ENCODE data around the gene HDAC3.
"Not testable (repeated sequence)": the region's sequence is repeated elsewhere in the genome, so short reads cannot be mapped to it uniquely, and the experiment has no call there.

HDAC3 gene

GRCh38 chr5:141613344-141613743, 23.3 kb downstream of the HDAC3 start:
- peaks cover 77% of the 10 kb centered on the region for H3K4me1 Mint-ChIP-seq (ENCODE audit: low read depth)
- no peaks in the 10 kb centered on the region for H3K27me3 Mint-ChIP-seq
- peak overlapping the region; percentile 59 for H3K27ac Mint-ChIP-seq
- H3K36me3 Mint-ChIP-seq (ENCODE audit: low read depth), result peaks cover 29% of the 10 kb centered on the region
- H3K9me3 Mint-ChIP-seq, result no peaks in the 10 kb centered on the region
- peak overlapping the region; percentile 11 for H3K4me3 Mint-ChIP-seq
- intact Hi-C loops (cut with micrococcal nuclease), result no loop called here

DNA sequence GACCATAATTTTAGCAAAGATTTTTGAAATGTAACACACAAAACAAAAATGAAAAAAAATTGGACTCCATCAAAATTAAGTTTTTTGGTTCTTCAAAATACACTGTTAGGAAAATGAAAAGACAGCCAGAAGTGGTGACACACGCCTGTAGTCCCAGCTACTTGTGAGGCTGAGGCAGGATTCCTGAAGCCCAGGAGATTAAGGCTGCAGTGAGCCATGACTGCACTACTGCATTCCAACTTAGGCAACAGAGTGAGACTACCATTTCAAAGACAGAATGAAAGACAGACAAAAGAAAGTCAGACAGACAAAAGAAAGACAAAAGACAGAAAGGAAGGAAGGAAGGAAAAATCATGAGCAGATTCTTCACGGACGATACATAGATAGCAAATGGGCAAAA, 25.4 kb downstream of the HDAC3 start:
- Mint-ChIP-seq H3K36me3 (ENCODE audit: low read depth) (peaks cover 32% of the 10 kb centered on the region), H3K27me3 (no peaks in the 10 kb centered on the region), H3K4me1 (ENCODE audit: low read depth) (peaks cover 73% of the 10 kb centered on the region), H3K4me3 (no peak overlapping the region), H3K9me3 (no peaks in the 10 kb centered on the region), H3K27ac (peak overlapping the region; percentile 16)
- intact Hi-C loops (cut with micrococcal nuclease), result no loop called here

GRCh38 chr5:141609921-141610320, 26.7 kb downstream of the HDAC3 start:
- Mint-ChIP-seq H3K4me1 (ENCODE audit: low read depth) (peaks cover 73% of the 10 kb centered on the region), H3K27ac (peak overlapping the region; percentile 16), H3K36me3 (ENCODE audit: low read depth) (peaks cover 32% of the 10 kb centered on the region)
- H3K9me3 Mint-ChIP-seq; intact Hi-C loops (cut with micrococcal nuclease); H3K27me3 Mint-ChIP-seq; H3K4me3 Mint-ChIP-seq: not testable (repeated sequence)

- no peaks in the 10 kb centered on the region for H3K9me3 Mint-ChIP-seq
- H3K27ac Mint-ChIP-seq, result no peak overlapping the region
- H3K4me1 Mint-ChIP-seq (ENCODE audit: low read depth), result peaks cover 77% of the 10 kb centered on the region
- H3K36me3 Mint-ChIP-seq (ENCODE audit: low read depth), result peaks cover 32% of the 10 kb centered on the region
- no peaks in the 10 kb centered on the region for H3K27me3 Mint-ChIP-seq
- intact Hi-C loops (cut with micrococcal nuclease), result no loop called here
- no peak overlapping the region for H3K4me3 Mint-ChIP-seq
Observed at GRCh38 chr5:141609044-141609443, 27.6 kb downstream of the HDAC3 start.

GRCh38 chr5:141608557-141608956, 28.1 kb downstream of the HDAC3 start:
- Mint-ChIP-seq H3K27ac (peak overlapping the region; percentile 96), H3K9me3 (no peaks in the 10 kb centered on the region), H3K4me1 (ENCODE audit: low read depth) (peaks cover 77% of the 10 kb centered on the region), H3K4me3 (no peak overlapping the region), H3K36me3 (ENCODE audit: low read depth) (peaks cover 32% of the 10 kb centered on the region), H3K27me3 (no peaks in the 10 kb centered on the region)
- intact Hi-C loops (cut with micrococcal nuclease), result no loop called here

GRCh38 chr5:141608046-141608445, 28.6 kb downstream of the HDAC3 start:
- H3K36me3 Mint-ChIP-seq (ENCODE audit: low read depth), result peaks cover 32% of the 10 kb centered on the region
- peak overlapping the region; percentile 96 for H3K27ac Mint-ChIP-seq
- intact Hi-C loops (cut with micrococcal nuclease), result no loop called here
- no peaks in the 10 kb centered on the region for H3K27me3 Mint-ChIP-seq
- H3K9me3 Mint-ChIP-seq, result no peaks in the 10 kb centered on the region
- peaks cover 72% of the 10 kb centered on the region for H3K4me1 Mint-ChIP-seq (ENCODE audit: low read depth)
- H3K4me3 Mint-ChIP-seq, result no peak overlapping the region

- peak overlapping the region; percentile 96 for H3K27ac Mint-ChIP-seq
- H3K9me3 Mint-ChIP-seq, result no peaks in the 10 kb centered on the region
- H3K27me3 Mint-ChIP-seq, result no peaks in the 10 kb centered on the region
- H3K36me3 Mint-ChIP-seq (ENCODE audit: low read depth), result peaks cover 27% of the 10 kb centered on the region
- intact Hi-C loops (cut with micrococcal nuclease), result loop anchor here (2.0 kb wide), 1 partner anchor 13 kb away; the partner anchor contains the start of gene DIAPH1
- H3K4me1 Mint-ChIP-seq (ENCODE audit: low read depth), result peaks cover 68% of the 10 kb centered on the region
- H3K4me3 Mint-ChIP-seq, result peak overlapping the region; percentile 44
Observed at GRCh38 chr5:141605523-141606277, 30.9 kb downstream of the HDAC3 start.

- H3K27me3 Mint-ChIP-seq, result no peaks in the 10 kb centered on the region
- H3K4me1 Mint-ChIP-seq (ENCODE audit: low read depth), result peaks cover 69% of the 10 kb centered on the region
- H3K9me3 Mint-ChIP-seq, result no peaks in the 10 kb centered on the region
- peak overlapping the region; percentile 61 for H3K4me3 Mint-ChIP-seq
- intact Hi-C loops (cut with micrococcal nuclease), result loop anchor here (2.0 kb wide), 1 partner anchor 15 kb away; the partner anchor contains the start of gene DIAPH1
- peak overlapping the region; percentile 96 for H3K27ac Mint-ChIP-seq
- peaks cover 14% of the 10 kb centered on the region for H3K36me3 Mint-ChIP-seq (ENCODE audit: low read depth)
Observed at GRCh38 chr5:141603923-141604717, 32.5 kb downstream of the HDAC3 start.

DNA sequence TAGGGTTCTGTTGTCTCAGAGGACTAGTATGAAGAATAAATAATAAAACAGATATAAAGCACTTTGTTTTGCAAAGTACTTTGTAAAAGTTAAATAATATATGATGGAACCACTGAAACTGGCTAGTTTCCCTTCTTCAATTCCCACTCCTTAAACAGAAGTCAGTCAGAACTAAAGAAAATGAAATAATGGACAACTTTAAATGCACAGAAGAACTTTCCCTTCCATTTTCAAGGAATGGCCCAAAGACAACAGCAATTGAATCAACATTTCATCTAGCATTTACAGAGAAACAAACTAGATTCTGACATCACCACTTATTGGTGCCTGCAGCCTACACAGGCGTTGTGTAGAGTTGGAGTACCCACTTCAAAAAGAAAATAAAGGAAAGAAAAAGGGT, 34.0 kb downstream of the HDAC3 start:
- Mint-ChIP-seq H3K36me3 (ENCODE audit: low read depth) (peaks cover 14% of the 10 kb centered on the region), H3K9me3 (peaks cover 2% of the 10 kb centered on the region), H3K4me1 (ENCODE audit: low read depth) (peaks cover 62% of the 10 kb centered on the region), H3K27me3 (no peaks in the 10 kb centered on the region), H3K27ac (peak overlapping the region; percentile 75), H3K4me3 (peak overlapping the region; percentile 2)
- intact Hi-C loops (cut with micrococcal nuclease), result no loop called here

DNA sequence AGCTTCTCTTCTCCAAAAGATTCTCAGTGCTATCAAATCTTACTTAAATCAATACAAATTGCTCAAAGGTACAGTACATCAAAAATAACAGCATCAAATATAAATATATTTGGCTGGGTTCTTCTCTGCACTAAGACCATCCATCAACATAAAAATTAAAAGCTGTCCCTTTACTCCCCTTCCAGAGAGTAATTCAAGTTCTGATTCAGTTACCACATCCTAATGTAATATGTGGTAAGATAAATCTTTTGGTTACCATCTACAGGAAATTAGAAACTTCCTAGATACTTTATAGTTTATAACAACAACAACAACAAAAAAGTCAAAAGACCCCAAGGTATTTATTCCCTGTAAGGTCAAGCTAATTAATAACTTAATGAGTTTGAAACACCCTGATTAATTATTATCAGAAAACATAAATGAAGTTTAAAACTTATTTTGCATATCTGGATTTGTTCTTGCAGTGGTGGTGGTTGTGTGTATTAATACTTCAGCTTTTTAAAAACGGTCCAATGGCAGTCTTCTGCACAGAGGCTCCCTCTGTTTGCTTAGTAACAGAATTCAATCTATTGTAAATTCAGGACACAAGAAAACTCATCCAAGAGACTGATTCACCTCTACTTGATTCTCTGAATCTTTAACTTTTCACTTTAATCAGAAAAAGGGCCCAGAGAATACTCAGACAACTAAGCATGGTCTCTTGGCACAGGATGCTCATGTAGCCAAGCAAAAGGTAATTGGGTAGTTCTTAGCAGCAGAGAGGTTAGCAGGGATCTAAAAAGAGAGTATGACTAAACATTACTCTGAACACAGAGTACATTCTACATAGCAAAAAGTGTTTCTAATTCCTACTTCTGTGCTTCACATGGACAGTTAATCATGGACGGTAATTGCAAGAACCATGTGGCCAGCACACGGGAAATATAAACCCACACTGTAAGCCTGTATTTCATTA, 38.0 kb downstream of the HDAC3 start:
- peaks cover 57% of the 10 kb centered on the region for H3K4me1 Mint-ChIP-seq (ENCODE audit: low read depth)
- intact Hi-C loops (cut with micrococcal nuclease), result no loop called here
- peak overlapping the region; percentile 46 for H3K27ac Mint-ChIP-seq
- H3K9me3 Mint-ChIP-seq, result peaks cover 14% of the 10 kb centered on the region
- no peak overlapping the region for H3K4me3 Mint-ChIP-seq
- H3K27me3 Mint-ChIP-seq, result no peaks in the 10 kb centered on the region
- peaks cover 41% of the 10 kb centered on the region for H3K36me3 Mint-ChIP-seq (ENCODE audit: low read depth)

DNA sequence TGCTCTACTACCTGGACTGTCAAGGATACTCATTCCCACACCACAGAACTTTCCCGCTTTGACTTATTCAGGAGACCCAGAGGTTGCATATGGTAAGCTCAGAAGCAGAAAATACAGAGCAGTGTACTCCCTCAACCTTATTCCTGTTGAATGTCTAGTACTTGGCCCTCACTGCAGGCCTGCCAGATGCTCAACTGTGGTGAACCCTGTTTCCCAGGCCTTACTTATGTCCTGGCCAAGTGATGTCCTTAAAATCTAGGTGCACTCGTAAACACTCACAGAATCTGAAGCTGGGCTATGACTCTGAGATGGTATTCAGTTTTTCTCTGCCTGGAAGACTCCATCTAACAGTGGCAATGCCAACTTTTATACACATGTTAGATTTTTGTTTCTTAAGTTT, 38.8 kb downstream of the HDAC3 start:
- Mint-ChIP-seq H3K4me3 (no peak overlapping the region), H3K27ac (no peak overlapping the region), H3K4me1 (ENCODE audit: low read depth) (peaks cover 55% of the 10 kb centered on the region), H3K36me3 (ENCODE audit: low read depth) (peaks cover 41% of the 10 kb centered on the region), H3K27me3 (no peaks in the 10 kb centered on the region), H3K9me3 (peaks cover 14% of the 10 kb centered on the region)
- intact Hi-C loops (cut with micrococcal nuclease), result no loop called here

DNA sequence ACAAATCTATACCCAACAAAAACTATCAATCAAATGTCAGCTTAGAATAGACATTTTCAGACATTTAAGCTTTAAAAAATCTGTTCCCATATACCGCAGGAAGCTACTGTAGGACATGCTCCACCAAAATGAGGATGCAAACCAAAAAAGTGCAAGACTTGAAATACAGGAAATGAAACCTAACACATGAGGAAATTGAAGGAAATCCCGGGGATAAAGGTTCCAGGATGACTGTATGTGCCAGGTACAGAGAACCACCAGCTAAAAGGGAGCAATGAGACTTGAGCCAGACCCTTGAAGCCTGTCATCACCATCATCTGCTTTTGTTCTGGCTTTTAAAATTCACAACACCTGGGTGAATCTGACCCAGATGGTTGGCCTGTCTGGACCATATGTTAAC, 39.3 kb downstream of the HDAC3 start:
- intact Hi-C loops (cut with micrococcal nuclease), result no loop called here
- peaks cover 37% of the 10 kb centered on the region for H3K36me3 Mint-ChIP-seq (ENCODE audit: low read depth)
- H3K27ac Mint-ChIP-seq, result no peak overlapping the region
- H3K9me3 Mint-ChIP-seq, result peaks cover 14% of the 10 kb centered on the region
- peaks cover 55% of the 10 kb centered on the region for H3K4me1 Mint-ChIP-seq (ENCODE audit: low read depth)
- H3K27me3 Mint-ChIP-seq, result no peaks in the 10 kb centered on the region
- H3K4me3 Mint-ChIP-seq, result no peak overlapping the region

DNA sequence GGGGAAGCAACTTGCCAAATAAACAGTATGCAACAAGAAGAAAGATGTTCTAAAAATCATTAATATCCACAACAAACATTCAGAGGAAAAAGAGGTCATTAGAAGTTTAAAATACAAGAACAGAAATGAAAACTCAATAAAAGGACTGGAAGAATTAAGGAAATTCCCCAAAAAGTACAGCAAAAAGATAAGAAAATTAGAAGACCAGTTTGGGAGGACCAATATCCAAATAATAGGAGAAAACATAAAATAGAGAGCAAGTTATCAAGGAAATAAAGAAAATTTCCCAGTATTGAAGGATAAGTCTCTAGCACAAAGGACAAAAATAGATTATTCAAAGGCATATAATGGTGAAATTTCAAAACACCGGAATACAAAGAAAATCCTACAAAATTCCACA, 39.8 kb downstream of the HDAC3 start:
- Mint-ChIP-seq H3K9me3 (peaks cover 14% of the 10 kb centered on the region), H3K27ac (peak overlapping the region; percentile 8), H3K4me1 (ENCODE audit: low read depth) (peaks cover 54% of the 10 kb centered on the region), H3K4me3 (no peak overlapping the region), H3K27me3 (no peaks in the 10 kb centered on the region), H3K36me3 (ENCODE audit: low read depth) (peaks cover 37% of the 10 kb centered on the region)
- intact Hi-C loops (cut with micrococcal nuclease), result no loop called here

Measured in dendritic cell treated with granulocyte-macrophage colony-stimulating factor and Interleukin-4, amounts not matched to agents 40 ng/mL and 50 ng/mL, for 4 days (primary cell).